ENCODE results near the gene SEC22A.

Gene SEC22A

GRCh38 chr3:123283657-123284398, 82.1 kb downstream of the SEC22A start:
- intact Hi-C loops (cut with DNase I): no loop called here
- DNase-seq: peak in 8 of 42 donors; percentile 1 to 35 (median 18)

- DNase-seq: peak in 14 of 42 donors; percentile 1 to 43 (median 13)
These were observed 82.8 kb downstream of the SEC22A start for GRCh38 chr3:123284399-123285010.

DNA sequence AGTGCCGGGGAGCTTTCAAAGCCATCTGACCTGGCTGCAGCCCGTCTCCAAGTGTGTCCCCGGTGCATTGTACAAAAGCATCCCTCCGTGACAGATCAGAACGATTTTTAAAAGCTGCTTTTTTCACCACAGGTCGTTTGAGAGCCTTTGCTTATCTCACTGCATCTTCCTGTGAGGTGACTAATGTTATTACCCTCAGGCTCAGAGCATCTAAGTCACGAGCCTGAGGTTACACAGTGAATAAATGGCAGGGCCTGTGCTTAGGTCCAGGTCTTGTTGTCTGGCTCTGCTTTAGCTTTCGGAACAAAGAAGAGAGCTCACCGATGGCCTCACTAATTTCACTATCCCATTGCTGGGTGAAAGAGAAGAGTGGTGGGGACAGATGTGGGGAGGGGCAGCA, 83.3 kb downstream of the SEC22A start:
- intact Hi-C loops (cut with DNase I): no loop called here

More at GRCh38 chr3:123284399-123285010, 82.8 kb downstream of the SEC22A start:
- intact Hi-C loops (cut with DNase I): no loop called here

GRCh38 chr3:123285479-123285878, 83.7 kb downstream of the SEC22A start:
- intact Hi-C loops (cut with DNase I): no loop called here
- peak in 7 of 42 donors; percentile 1 to 34 (median 12) for DNase-seq

More for the DNA sequence above, 83.3 kb downstream of the SEC22A start:
- DNase-seq: peak in 4 of 42 donors; percentile 1 to 28 (median 6)

GRCh38 chr3:123285931-123286307, 84.2 kb downstream of the SEC22A start:
- DNase-seq: peak in 4 of 42 donors; percentile 7 to 39 (median 18)
- intact Hi-C loops (cut with DNase I): no loop called here

GRCh38 chr3:123286308-123287023, 84.7 kb downstream of the SEC22A start:
- peak in 25 of 42 donors; percentile 6 to 71 (median 47) for DNase-seq
- intact Hi-C loops (cut with DNase I): no loop called here

DNA sequence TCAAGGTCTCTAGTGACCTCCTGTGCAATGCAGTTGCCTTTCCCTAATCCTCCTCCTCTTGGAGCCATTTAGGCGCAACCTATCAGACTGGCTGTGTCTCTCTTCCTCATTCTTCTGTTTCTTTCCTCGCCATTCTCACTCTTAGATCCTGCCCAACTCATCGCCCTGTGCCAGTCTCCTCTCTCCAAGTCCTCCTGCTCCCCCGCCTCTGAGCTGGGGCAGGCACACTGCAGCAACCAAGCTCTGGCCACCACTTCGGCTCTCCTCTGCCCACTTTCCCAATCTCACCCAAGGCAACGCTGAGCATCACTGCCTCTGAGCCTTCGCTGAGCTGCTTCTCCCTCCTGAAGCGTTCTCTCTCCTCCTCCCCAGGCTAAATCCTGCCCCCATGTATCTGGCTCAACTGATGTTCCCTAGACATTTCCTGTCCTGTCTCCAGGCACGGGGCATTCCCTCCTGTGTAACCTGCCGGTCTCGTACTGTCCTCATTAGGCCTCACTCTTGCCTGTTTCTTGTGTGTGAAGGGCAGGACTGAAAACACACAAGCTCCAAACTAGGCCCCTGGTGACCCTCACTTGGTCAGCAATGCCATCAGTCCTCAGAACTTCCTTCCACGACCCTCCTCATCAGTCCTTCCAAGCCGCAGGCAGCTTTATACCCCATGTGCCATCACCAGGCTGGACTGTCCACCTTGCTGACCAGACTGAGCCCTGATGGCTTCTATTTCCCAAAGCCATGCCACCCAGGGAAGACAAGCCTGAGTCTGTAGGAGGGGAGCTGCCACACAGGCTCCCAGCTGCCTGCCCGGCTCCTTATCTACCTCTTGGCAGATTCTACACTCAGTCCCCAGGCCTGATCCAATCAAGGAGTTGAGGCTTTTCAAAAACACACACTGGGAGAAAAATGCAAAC, 85.6 kb downstream of the SEC22A start:
- peak in 22 of 42 donors; percentile 1 to 40 (median 12) for DNase-seq
- intact Hi-C loops (cut with DNase I): no loop called here

GRCh38 chr3:123287962-123288302, 86.2 kb downstream of the SEC22A start:
- peak in 17 of 42 donors; percentile 2 to 47 (median 17) for DNase-seq
- intact Hi-C loops (cut with DNase I): no loop called here

DNA sequence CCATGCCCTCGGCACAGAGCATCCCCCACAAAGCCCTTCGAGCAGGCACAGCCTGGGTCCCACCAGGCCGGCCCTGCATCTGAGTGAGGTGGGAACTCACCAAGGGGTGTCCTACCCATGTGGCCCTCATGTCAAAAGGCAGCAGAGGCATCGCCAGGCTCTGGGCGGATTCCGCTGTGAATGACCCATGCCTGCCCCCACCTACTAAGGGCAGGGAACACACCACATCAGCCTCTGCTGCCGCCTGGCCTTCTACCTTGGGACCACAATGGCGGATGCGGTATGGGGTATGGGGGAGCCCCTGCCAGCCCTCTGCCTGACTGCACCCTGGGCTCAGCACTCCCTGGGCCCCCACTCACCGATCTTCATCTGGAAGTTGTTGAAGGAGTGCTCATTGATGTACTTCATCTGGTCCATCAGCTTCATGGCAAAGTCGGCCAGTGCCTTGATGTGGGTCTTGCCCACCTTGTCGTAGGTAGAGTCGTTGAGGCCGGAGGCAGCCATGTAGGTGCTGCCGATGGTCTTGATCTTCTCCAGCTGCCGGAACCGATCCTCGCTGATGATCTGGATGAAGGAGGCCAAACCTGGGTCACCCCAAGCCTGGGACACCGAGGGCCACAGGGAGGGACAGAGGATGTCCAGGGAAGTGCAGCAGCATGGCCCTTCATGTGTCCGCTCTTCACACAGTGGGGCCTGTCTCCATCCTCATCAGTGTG, 87.8 kb downstream of the SEC22A start:
- peak in 17 of 42 donors; percentile 0 to 41 (median 8) for DNase-seq
- intact Hi-C loops (cut with DNase I): no loop called here

GRCh38 chr3:123290107-123290930, 88.6 kb downstream of the SEC22A start:
- intact Hi-C loops (cut with DNase I): no loop called here
- DNase-seq: peak in 17 of 42 donors; percentile 0 to 35 (median 6)

GRCh38 chr3:123290962-123291361, 89.2 kb downstream of the SEC22A start:
- DNase-seq: peak in 19 of 42 donors; percentile 1 to 40 (median 11)
- intact Hi-C loops (cut with DNase I): no loop called here

- intact Hi-C loops (cut with DNase I): no loop called here
These were observed 89.7 kb downstream of the SEC22A start for GRCh38 chr3:123291404-123291803.

GRCh38 chr3:123292321-123293310, 90.9 kb downstream of the SEC22A start:
- peak in 34 of 42 donors; percentile 2 to 79 (median 54) for DNase-seq
- intact Hi-C loops (cut with DNase I): no loop called here

More at GRCh38 chr3:123291404-123291803, 89.7 kb downstream of the SEC22A start:
- DNase-seq: peak in 15 of 42 donors; percentile 2 to 38 (median 10)

GRCh38 chr3:123294296-123294938, 92.7 kb downstream of the SEC22A start:
- peak in 10 of 42 donors; percentile 2 to 32 (median 14) for DNase-seq
- intact Hi-C loops (cut with DNase I): no loop called here

- intact Hi-C loops (cut with DNase I): no loop called here
- DNase-seq: peak in 5 of 42 donors; percentile 2 to 33 (median 15)
These were observed 93.6 kb downstream of the SEC22A start for GRCh38 chr3:123295171-123295900.
